Mucosa of gallbladder (tissue), 1 donor: ENCODE measurements around the gene FAM234A. TPM values are rescaled to one million over a fixed set of nuclear protein-coding genes. Genes with fewer than 3 reads are reported as not detected.
"Not testable (repeated sequence)": the region's sequence is repeated elsewhere in the genome, so short reads cannot be mapped to it uniquely, and the experiment has no call there.

Source experiments
- DNase-seq: peaks from one replicate; pipeline ENCODE4 v3.0.0-alpha.2; 2020; ENCODE audit warnings: low spot score
- total RNA-seq: library from RNA; stranded (reverse); gene quantifications from one replicate; pipeline ENCODE4 v1.2.1, GENCODE V29; 2021
- donor health status: DM: no; HTN: no; CAD: no.

FAM234A gene
- total RNA-seq, 1 donor from 2014 or later = 138 TPM

DNA sequence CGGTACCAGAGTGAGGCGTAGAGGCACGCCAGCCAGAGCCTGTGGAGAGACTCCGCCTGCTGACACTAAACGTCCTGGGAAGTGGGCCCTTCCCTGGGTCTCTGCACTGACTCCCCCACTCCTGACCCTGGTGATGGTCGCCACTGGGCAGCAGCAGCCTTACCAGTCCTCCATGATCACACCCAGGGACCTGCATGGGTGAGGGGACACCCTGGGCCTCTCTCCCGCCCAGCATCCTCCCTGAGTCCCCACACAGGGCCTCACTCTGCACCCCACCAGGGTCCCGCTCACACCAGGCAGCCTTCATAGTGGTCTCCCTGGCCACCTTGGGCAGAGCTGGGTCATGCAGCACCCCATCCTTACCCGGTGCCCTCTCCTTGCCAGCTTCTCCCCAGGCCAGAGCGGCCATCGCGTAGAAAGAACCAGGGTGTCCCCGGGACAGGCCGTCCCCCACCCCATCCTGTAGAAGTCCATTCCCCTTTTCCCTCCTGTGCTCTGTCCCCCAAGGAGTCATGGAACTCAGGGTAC is 30.4 kb downstream of the FAM234A start:
- DNase-seq = no peak

GRCh38 chr16:265711-266110 is 31.1 kb downstream of the FAM234A start:
- no peak for DNase-seq

DNA sequence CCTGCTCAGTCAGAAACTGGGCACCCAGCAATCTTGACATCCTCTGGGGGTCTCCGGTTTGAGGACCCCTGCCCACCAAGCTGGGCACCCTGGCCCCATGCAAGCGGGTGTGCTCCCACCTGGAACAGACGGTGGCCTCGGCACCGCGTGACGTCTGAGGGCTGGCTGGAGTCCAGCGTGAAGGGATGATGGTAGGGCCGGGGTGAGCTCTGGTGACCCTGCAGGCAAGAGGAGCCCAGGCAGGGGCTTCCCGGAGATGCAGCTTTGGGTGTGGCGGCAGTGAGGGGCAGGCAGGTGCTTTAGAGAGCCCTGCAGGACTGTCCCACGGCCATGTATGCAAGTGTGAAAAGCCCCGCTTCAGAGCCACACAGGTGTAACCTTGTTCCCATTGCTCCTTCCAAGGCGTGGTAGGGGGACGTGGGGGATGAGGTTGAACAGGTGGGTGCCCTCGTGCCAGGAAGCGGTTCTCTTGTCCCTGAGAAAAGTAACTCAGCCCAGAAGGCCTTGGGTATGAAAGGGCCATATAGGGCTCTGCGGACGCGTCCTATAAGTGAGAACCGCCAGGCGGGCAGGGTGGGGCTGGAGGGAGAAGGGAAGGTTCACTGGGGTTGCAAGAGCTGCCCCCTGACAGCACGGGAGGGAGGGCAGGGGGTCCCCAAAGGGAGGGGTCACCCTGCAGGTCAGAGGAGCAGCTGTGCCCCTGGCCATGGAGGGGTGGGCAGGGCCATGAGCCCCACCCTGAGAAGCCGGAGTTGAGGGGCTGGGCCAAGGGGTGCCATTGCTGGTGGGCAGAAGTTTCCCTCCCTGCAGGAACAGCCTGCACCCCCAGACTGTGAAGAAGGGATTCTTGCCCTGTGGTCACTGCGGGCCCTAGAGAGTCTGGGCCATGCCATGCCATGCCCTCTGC is 31.9 kb downstream of the FAM234A start:
- DNase-seq = no peak

- not testable (repeated sequence) for DNase-seq
These were observed 32.9 kb downstream of the FAM234A start for GRCh38 chr16:267562-267961.

DNA sequence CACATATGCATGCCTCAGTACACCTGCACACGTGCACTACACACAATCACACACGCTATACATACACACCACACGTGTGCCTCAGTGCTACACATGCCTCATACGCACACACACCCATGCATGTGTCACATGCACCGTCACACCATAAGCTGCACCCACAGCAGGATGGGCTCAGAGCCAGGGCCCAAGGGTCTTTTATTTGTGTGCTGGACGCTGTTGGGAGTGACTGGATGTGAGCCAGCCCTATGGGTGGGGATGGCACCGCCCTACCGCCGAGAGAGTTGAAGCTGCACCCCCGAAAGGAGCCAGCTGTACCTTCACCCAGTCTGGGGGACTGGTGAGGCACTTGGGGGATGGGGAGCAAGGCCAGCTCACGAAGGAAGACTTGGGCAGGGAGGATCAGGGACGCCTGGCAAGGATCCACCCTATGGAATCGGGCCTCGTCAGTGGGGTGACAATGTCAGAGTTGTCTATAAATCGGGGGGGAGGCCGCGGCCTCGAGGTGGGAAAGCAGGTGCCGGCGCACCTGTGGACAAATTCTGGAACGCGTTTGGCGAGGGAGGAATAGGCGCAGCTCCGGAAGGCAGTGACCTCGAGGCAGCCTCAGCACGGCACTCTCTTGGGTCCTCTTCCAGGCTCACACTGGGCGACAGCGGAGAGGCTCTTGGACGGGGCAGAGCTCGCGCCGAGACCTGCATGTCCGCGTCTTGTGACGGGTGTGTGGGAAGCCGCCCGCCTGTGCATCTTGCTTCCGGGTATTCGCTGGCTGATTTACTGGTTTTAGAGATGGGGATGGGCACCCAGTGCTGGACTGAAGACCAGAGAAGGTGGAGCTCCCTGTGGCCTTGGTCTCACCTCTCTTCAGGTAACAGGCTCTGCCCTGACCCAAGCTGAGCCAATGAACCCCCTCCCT is 33.8 kb downstream of the FAM234A start:
- DNase-seq = no peak

DNA sequence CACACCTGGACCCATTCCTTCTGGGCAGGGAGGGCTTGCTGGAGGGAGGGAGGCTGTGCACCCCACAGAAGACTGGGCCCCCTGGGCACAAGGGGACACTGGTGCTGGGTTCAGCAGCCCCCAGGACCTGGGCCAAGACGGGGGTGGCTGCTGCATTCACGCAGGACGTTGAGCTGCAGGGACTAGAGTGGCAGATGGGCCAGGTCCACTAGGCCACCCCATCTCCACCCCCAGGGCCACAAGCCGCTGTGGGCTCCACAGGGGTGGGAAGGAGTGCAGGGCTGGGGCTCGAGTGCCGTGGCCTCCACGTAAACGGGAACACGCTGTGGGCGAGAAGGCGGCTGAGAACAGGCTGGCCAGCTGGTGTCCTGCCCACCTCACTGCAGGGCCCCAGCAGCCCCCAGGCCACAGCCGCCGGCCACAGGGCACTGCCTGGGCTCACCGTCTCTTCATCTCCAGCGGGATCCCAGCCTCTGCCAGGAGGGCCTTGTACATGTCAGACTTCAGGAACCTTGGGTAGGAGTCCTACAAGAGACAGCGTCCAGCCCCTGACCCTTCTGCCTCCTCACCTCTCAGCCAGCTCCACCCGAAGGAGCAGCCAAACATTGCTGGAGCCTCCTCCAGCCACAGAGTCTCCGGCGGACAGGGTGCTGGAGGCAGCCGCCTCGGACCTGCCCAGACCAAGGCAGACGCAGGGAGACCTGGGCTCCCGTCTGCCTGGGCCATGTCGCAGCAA is 34.6 kb downstream of the FAM234A start:
- DNase-seq = no peak

GRCh38 chr16:270381-271255 is 36.0 kb downstream of the FAM234A start:
- DNase-seq = no peak

- DNase-seq = no peak
These were observed 38.3 kb downstream of the FAM234A start for GRCh38 chr16:272633-273546.

- DNase-seq = no peak
These were observed 39.2 kb downstream of the FAM234A start for GRCh38 chr16:273547-274421.

GRCh38 chr16:275041-275641 is 40.5 kb downstream of the FAM234A start:
- DNase-seq = no peak

DNA sequence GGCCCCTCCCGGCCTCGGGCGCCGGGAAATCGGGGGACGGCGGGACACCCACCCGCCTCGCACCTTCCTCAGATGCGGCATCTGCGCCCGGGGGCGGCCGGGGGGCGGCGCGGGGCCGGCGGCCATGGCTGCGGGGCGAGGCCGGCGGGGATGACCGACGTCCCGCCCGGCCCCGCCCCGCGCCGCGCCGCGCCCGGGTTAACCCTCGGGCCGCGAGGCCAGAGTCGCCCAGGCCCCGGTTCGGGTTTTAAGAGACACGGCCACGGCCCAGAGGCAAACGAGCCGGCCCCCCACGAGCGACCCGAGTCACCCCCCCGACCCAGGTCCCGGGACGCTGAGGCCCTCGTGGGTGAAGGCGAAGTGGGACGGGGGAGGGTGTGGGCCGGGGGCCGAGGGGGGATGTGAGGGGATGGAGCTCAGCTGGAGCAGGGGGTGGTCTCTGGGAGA is 41.2 kb downstream of the FAM234A start, which contains the start of gene RGS11:
TSS of gene RGS11 (minus strand) at position 159 of the 447 bp plus-strand sequence. CDS start at position 126, 33 bp downstream.
- DNase-seq = no peak

- no peak for DNase-seq
These were observed 41.9 kb downstream of the FAM234A start for GRCh38 chr16:276426-277077.

DNA sequence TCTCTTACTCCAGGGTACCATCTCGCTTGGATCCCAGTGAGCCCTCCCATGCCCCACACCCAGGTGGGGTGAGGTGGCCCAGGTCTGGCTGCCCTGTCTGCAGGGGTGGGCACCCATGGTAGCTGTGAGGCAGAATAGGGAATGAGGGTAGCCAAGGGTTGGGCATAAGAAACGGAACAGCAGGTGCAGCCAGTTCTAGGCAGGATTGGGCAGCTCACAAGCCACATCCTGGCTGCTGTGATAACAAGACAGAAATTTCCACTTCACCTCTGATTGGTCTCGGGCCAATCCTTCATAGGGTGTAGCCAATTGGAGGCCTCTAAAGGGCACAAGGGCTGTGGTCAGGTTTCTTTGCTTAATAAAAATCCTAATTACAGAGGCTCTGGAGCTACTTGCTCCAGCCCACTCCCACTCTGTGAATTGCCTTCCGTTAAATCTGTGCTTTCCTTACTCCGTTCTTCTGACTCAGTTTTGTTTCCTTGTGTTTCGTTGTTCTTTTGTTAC is 44.3 kb downstream of the FAM234A start:
- DNase-seq = no peak

- no peak for DNase-seq
These were observed 44.9 kb downstream of the FAM234A start for GRCh38 chr16:279531-279930.

GRCh38 chr16:280005-280460 is 45.4 kb downstream of the FAM234A start:
- no peak for DNase-seq

- no peak for DNase-seq
These were observed 45.9 kb downstream of the FAM234A start, which contains the start of gene ARHGDIG for GRCh38 chr16:280552-280951. Gene ARHGDIG (plus strand): TSS chr16:280591. CDS start chr16:280681, 90 bp downstream.
